ENCODE results near the gene MED27. TPM values are rescaled to one million over a fixed set of nuclear protein-coding genes. Genes with fewer than 3 reads are reported as not detected.
A peak's percentile ranks its signal among the peaks of the same experiment; 100 is the strongest.

MED27 gene
- total RNA-seq, 1 donor from 2014 or later: 34.5 TPM

DNA sequence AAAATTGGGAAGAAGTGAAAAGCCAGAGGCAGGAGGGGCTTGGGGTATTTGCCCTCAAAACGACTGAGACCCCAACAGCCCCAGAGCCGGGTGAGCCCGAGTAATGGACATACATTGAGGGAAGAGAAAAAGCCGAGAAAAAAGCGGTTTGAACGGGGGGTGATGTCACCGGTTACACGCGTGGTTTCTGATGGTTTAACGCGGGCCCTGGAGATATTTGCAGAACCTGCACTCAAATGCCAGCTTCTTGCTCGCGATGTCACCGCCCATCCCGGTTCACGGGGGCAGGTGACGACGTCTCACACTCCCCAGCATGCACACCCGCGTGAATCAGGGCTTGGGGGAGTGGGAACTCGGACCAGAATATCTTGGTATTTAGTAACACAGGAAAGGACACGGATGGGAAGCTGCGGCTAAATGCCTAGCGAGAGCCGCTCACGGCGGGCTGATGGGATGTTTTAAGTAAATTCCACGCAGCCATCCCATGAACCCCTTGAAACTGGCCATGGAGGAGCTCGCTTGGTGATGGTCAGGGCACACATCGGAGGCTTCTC, 237.8 kb downstream of the MED27 start:
- Histone ChIP-seq H3K36me3 (ENCODE audit: control insufficient read depth, insufficient read depth, low read length) (no peaks in the 10 kb centered on the region), H3K4me3 (ENCODE audit: low read depth, low read length) (no peak overlapping the region), H3K27me3 (ENCODE audit: control insufficient read depth, insufficient read depth, low read length) (peaks cover 29% of the 10 kb centered on the region)
- no peak for TF ChIP-seq CTCF (IDR thresholded peaks at IDR 0.05; ENCODE audit: insufficient read depth, low read length, poor library complexity, severe bottlenecking)
- DNase-seq (ENCODE audit: low read depth): no peak

DNA sequence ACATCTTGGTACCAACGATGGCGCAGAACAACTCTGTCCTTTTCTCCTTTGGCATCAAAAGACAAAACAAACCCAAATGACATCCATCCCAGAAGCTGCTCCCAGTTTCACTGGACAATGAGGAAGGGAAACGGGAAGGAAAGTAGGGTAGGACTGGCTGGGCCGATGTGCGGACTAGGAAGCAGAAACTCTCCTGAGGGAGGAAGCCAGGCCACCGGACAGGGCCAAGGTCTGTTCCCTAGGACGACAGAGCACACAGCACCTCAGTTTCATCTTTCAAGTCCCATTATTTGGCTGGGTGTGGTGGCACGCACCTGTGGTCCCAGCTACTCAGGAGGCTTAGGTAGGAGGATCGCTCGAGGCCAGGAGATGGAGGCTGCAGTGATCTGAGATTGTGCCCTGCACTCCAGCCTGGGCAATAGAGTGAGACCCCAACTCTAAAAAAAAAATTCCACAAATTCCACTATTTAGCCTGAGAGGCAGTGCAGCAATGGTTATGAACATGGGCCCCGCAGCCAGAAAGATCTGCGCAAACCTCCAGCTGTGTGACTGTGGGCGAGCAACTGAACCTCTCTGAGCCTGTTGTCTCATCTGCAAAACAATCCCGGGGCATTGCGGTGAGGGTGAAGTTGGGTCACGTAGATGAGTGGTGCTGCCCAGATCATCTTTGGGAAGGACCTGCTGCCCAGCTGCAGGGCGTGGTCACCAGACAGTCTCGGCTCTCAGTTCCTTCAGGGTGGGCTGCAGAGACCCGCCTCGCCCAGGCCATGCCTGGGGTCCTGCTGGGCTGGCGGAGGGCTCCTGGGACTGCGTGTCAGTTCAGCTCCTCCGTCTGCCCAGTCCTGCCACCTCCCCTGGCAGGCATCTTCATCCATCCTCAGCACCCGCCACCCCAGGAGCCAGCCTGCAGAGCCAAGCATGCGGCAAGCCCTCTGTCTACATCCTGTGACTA, 238.6 kb downstream of the MED27 start:
- Histone ChIP-seq H3K36me3 (ENCODE audit: control insufficient read depth, insufficient read depth, low read length) (no peaks in the 10 kb centered on the region), H3K27me3 (ENCODE audit: control insufficient read depth, insufficient read depth, low read length) (peaks cover 32% of the 10 kb centered on the region), H3K4me3 (ENCODE audit: low read depth, low read length) (no peak overlapping the region)
- no peak for DNase-seq (ENCODE audit: low read depth)
- no peak for TF ChIP-seq CTCF (IDR thresholded peaks at IDR 0.05; ENCODE audit: insufficient read depth, low read length, poor library complexity, severe bottlenecking)

- no peak for TF ChIP-seq CTCF (IDR thresholded peaks at IDR 0.05; ENCODE audit: insufficient read depth, low read length, poor library complexity, severe bottlenecking)
- no peak overlapping the region for H3K4me3 ChIP-seq (ENCODE audit: low read depth, low read length)
These were observed 239.4 kb downstream of the MED27 start for GRCh38 chr9:131840220-131840619.

DNA sequence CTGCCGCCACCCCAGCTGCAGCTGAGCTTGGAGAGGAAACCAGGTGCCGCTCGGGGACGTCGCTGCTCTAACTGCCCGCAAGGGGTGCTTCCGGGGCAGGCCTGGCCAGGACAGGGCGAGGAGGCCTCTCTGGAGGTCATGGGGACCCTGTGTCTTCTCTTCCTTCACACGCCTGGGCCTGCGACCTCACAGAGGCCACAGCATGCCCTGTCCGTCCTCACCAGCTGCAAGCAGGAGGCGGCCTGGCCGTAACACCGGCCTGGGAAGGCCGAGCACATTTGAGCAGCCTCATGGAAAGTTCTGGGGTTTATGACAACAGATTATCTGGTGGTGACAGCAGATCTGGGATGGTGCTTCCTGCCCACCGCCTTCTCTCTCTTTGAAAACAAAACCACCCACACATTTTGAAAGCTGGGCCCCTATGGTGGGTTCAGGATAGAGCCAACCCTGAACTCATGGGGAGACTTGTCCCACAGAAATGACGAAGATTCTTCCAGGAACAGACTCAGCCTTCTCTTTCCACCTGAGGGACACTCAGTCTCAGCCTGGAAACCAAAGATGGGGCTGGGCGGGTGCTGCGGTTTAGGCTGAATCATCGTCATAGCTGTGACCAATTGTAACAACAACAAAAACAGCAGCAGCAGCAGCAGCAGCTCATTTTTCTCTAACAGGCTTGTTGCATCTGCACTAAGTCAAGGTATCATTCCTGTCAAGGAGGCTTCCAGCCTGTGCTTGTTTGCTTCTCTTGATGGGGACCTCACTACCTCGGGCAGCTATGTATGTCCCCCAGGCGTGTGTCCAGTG, 240.2 kb downstream of the MED27 start:
- Histone ChIP-seq H3K4me3 (ENCODE audit: low read depth, low read length) (no peak overlapping the region), H3K27me3 (ENCODE audit: control insufficient read depth, insufficient read depth, low read length) (peaks cover 39% of the 10 kb centered on the region), H3K36me3 (ENCODE audit: control insufficient read depth, insufficient read depth, low read length) (no peaks in the 10 kb centered on the region)
- no peak for TF ChIP-seq CTCF (IDR thresholded peaks at IDR 0.05; ENCODE audit: insufficient read depth, low read length, poor library complexity, severe bottlenecking)
- peak; percentile 7 for DNase-seq (ENCODE audit: low read depth)

More at GRCh38 chr9:131840220-131840619, 239.4 kb downstream of the MED27 start:
- H3K36me3 ChIP-seq (ENCODE audit: control insufficient read depth, insufficient read depth, low read length): no peaks in the 10 kb centered on the region
- no peak for DNase-seq (ENCODE audit: low read depth)
- H3K27me3 ChIP-seq (ENCODE audit: control insufficient read depth, insufficient read depth, low read length): peaks cover 38% of the 10 kb centered on the region

DNA sequence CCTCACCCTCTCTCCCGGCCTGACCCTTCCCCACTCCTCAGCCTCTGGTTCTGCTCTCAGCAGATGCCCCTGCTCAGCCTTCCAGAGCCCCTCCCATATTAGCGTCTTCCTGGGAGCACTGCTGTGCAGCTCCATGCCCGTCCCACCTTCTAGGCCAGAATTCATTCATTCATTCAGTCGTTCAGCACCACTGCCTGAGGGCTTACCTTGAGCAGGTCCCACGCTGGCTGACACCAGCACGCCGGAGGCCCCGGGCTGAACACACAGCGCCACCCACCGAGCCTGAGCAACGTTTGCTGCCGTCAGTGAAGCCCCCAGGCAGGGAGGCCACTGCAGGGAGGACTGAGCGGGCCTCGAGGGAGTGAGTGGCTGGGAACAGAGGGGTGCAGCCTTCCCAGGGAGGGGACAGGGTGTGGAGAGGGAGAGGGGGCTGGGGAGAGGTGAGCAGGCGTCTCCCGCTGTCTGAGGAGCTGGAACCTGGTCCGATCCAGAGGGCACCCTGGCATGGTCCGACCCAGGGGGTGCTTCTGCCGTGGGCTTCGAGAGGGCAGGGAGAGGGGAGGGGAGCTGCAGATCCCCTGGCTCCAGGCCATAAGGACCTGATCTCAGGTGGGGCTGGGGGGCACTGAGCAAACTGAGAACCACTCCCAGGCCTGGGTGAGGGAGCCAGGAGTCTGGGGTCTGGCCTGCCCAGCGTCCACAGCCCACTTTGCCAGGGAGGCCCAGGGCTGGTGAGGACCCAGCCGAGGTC, 241.0 kb downstream of the MED27 start:
- Histone ChIP-seq H3K27me3 (ENCODE audit: control insufficient read depth, insufficient read depth, low read length) (peaks cover 34% of the 10 kb centered on the region), H3K4me3 (ENCODE audit: low read depth, low read length) (no peak overlapping the region), H3K36me3 (ENCODE audit: control insufficient read depth, insufficient read depth, low read length) (no peaks in the 10 kb centered on the region)
- no peak for TF ChIP-seq CTCF (IDR thresholded peaks at IDR 0.05; ENCODE audit: insufficient read depth, low read length, poor library complexity, severe bottlenecking)
- no peak for DNase-seq (ENCODE audit: low read depth)

All from kidney epithelial cell (primary cell).